ENCODE data around the gene C5orf15.

DNA sequence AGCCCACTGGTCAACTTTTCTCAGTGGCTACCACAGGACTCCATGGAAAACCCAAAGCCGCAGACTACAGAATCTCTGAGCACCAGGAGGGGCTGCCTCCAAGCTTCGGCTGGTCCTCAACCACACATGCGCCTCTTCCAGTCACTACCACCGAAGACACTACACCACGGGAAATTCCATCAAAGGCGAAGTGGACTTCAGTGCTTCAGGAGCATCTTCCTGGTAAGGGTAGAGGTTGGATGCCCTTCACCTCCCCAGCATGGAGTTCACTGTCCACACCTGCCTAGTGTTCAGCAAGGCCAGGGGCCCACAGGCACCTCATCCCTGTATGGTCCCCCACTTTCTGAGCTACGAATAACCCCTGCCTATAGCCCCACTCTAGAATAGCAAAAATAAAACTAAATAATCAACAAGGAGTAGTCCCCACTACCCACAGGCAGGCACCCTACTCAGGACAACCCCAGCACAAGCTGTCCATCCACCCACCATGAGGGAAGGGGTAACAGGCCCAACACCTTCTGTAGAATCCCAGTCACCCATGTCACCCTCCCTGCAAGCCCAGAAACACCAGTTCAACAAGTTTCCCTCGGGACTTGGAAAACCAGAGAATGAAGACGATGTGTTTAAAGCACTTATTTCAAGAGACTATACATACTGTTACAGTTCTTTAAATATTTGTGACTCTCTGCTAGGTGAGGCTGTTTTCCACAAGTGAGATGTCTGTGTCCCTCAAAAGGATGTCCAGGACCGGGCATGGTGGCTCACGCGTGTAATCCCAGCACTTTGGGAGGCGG, 33.7 kb upstream of the C5orf15 start:
- TF ChIP-seq CTCF (IDR thresholded peaks at IDR 0.05) (no peak), POLR2AphosphoS5 (IDR thresholded peaks at IDR 0.05; ENCODE audit: low read depth, low read length) (no peak)
- TF ChIP-seq, protein P1, sequence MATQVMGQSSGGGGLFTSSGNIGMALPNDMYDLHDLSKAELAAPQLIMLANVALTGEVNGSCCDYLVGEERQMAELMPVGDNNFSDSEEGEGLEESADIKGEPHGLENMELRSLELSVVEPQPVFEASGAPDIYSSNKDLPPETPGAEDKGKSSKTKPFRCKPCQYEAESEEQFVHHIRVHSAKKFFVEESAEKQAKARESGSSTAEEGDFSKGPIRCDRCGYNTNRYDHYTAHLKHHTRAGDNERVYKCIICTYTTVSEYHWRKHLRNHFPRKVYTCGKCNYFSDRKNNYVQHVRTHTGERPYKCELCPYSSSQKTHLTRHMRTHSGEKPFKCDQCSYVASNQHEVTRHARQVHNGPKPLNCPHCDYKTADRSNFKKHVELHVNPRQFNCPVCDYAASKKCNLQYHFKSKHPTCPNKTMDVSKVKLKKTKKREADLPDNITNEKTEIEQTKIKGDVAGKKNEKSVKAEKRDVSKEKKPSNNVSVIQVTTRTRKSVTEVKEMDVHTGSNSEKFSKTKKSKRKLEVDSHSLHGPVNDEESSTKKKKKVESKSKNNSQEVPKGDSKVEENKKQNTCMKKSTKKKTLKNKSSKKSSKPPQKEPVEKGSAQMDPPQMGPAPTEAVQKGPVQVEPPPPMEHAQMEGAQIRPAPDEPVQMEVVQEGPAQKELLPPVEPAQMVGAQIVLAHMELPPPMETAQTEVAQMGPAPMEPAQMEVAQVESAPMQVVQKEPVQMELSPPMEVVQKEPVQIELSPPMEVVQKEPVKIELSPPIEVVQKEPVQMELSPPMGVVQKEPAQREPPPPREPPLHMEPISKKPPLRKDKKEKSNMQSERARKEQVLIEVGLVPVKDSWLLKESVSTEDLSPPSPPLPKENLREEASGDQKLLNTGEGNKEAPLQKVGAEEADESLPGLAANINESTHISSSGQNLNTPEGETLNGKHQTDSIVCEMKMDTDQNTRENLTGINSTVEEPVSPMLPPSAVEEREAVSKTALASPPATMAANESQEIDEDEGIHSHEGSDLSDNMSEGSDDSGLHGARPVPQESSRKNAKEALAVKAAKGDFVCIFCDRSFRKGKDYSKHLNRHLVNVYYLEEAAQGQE (IDR thresholded peaks at IDR 0.05; ENCODE audit: insufficient read depth in 1 of 2, low read depth in 2 of 2, low read length in 1 of 2): no peak
